Measurements from ENCODE around the gene GPR173. TPM values are rescaled to one million over a fixed set of nuclear protein-coding genes. Genes with fewer than 3 reads are reported as not detected.
A peak's percentile ranks its signal among the peaks of the same experiment; 100 is the strongest.

Gene GPR173
- total and polyA plus RNA-seq, 7 donors: 0.03 to 0.34 (median 0.16) TPM

DNA sequence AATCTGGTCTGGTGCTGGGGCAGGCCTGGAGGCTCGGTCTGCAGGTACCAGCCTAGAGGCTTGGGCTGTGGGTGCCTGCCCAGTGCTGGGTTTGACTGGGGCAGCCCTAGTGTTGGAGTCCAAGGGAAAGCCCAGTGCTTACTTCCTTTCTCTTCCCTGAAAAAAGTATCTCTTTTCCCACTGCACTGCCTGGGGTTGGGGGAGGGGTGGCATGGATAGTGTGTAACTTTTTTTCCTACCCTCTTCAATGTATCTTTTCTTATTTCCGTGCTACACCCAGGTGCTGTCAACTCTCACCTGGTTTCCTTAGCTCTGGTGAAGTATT, 66.9 kb downstream of the GPR173 start:
- intact Hi-C loops (cut with DNase I): no loop called here
- H3K4me3 ChIP-seq: peak overlapping the region; percentile 22
- H3K27me3 ChIP-seq (ENCODE audit: insufficient read depth in 3 of 3, low read length in 2 of 3): no peaks in the 10 kb centered on the region
- no peaks in the 10 kb centered on the region for H3K9me3 ChIP-seq
- H3K4me1 ChIP-seq: peaks cover 6% of the 10 kb centered on the region
- 58 to 94% (median 87%) methylated on average over 2 of the region's 2 CpGs for WGBS, 3 donors
- peak overlapping the region; percentile 54 for H3K27ac ChIP-seq
- peaks cover 0 to 5% of the 10 kb centered on the region in 2 donors for H3K36me3 ChIP-seq (ENCODE audit: insufficient read depth in 1 of 2, low read depth in 1 of 2)
- DNase-seq (no peak), ATAC-seq (peak in 3 of 4 donors; percentile 19 to 33 (median 21))
- TF ChIP-seq, protein P1, sequence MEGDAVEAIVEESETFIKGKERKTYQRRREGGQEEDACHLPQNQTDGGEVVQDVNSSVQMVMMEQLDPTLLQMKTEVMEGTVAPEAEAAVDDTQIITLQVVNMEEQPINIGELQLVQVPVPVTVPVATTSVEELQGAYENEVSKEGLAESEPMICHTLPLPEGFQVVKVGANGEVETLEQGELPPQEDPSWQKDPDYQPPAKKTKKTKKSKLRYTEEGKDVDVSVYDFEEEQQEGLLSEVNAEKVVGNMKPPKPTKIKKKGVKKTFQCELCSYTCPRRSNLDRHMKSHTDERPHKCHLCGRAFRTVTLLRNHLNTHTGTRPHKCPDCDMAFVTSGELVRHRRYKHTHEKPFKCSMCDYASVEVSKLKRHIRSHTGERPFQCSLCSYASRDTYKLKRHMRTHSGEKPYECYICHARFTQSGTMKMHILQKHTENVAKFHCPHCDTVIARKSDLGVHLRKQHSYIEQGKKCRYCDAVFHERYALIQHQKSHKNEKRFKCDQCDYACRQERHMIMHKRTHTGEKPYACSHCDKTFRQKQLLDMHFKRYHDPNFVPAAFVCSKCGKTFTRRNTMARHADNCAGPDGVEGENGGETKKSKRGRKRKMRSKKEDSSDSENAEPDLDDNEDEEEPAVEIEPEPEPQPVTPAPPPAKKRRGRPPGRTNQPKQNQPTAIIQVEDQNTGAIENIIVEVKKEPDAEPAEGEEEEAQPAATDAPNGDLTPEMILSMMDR (IDR thresholded peaks at IDR 0.05): no peak

DNA sequence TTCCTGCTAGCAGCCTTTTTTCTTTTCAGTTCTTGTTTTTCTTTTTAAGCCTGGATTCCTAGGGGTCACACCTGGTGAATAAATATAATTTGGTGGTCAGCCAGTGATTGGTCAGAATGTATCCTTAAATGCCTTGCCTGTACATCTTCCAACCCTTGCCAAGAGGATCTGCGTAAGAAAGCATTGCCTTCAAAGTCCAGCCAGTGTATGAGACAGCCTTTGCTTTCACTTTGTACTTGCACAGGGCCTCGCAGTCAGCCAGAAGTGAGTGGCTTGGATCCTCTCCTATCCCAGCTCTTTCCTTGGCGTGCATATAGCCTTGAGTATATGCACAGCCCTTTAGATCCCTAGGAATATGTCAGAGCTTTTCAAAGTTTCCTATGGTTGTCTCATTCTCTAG, 67.5 kb downstream of the GPR173 start:
- TF ChIP-seq, protein P1 (IDR thresholded peaks at IDR 0.05): no peak
- no peaks in the 10 kb centered on the region for H3K9me3 ChIP-seq
- WGBS, 3 donors: 27 to 73% (median 50%) methylated on average over 3 of the region's 3 CpGs
- peak overlapping the region; percentile 22 for H3K4me3 ChIP-seq
- DNase-seq: no peak
- H3K27me3 ChIP-seq (ENCODE audit: insufficient read depth in 3 of 3, low read length in 2 of 3): no peaks in the 10 kb centered on the region
- peak overlapping the region; percentile 54 for H3K27ac ChIP-seq
- H3K36me3 ChIP-seq (ENCODE audit: insufficient read depth in 1 of 2, low read depth in 1 of 2): peaks cover 0 to 5% of the 10 kb centered on the region in 2 donors
- peak; percentile 39 to 87 (median 71) for ATAC-seq
- intact Hi-C loops (cut with DNase I): no loop called here
- H3K4me1 ChIP-seq: peaks cover 6% of the 10 kb centered on the region

DNA sequence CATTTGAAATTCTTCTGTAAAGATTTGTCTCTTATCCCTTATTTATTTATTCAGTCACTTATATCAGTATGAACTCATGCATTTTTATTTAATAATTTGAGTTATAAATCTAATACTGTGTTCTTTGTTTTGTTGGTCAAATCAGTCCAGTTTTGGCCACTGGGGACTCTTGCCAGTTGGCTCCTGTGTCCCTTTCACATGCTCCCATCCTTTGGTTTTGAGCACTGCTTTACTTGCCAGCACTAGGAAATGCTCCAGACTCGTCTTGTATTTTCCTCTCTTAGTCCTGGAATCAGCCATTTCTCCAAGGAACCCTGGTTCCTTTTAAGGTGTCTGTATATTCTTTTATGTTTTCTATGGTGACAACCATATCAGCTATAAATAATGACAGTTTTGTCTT, 73.4 kb downstream of the GPR173 start:
- no peak for DNase-seq
- intact Hi-C loops (cut with DNase I): no loop called here
- Histone ChIP-seq H3K9me3 (peaks cover 6% of the 10 kb centered on the region), H3K27me3 (ENCODE audit: insufficient read depth in 3 of 3, low read length in 2 of 3) (no peaks in the 10 kb centered on the region), H3K27ac (no peak overlapping the region), H3K4me1 (no peaks in the 10 kb centered on the region), H3K4me3 (no peak overlapping the region), H3K36me3 (ENCODE audit: insufficient read depth in 1 of 2, low read depth in 1 of 2) (no peaks in the 10 kb centered on the region)
- whole genome bisulfite sequencing, 3 donors: 21 to 45% (median 24%) methylated on average over 1 of the region's 1 CpG
- ATAC-seq: no peak
- TF ChIP-seq, protein P1 (IDR thresholded peaks at IDR 0.05): no peak

DNA sequence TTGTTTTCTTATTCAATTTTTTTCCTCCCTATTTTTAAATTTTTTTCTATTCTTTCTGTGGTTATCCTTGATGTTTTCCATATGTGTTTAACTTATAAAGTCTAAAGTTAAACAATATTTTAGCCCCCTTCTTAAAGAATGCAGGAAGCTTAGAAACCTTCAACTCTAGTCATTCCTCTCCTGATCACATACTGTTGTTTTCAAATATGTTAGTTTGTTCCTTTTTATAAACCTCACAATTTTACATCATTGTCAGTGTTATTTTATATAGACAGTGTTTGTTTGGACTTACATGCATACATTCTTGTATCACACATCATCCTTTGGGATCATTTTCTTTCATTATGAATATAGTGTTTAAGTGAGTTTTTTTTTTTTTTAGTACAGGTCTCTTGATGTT, 76.9 kb downstream of the GPR173 start:
- Histone ChIP-seq H3K27me3 (ENCODE audit: insufficient read depth in 3 of 3, low read length in 2 of 3) (peaks cover 0 to 8% (median 0%) of the 10 kb centered on the region in 3 donors), H3K9me3 (peaks cover 6% of the 10 kb centered on the region), H3K4me1 (no peaks in the 10 kb centered on the region), H3K27ac (no peak overlapping the region), H3K4me3 (no peak overlapping the region), H3K36me3 (ENCODE audit: insufficient read depth in 1 of 2, low read depth in 1 of 2) (no peaks in the 10 kb centered on the region)
- DNase-seq: no peak
- intact Hi-C loops (cut with DNase I): no loop called here
- ATAC-seq: no peak
- TF ChIP-seq, protein P1 (IDR thresholded peaks at IDR 0.05): no peak

DNA sequence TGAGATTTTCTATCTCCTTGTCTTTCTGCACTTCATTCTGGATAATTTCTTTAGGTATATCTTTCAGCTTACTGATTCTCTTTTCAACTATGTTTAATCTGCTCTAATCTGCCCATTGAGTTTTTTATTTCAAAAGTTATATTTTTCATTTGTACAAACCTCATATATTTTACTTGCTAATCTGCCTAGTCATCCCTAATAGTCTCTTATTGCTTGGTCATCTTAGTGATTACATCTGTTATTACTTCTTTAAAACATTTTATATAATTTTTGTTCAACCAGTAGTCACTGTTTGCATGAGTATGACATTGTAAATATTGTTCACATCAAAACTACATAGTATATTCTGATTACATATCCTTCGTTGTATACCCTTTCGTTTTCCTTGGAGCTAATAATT, 77.8 kb downstream of the GPR173 start:
- WGBS, 3 donors: 85 to 100% (median 98%) methylated on average over 2 of the region's 2 CpGs
- Histone ChIP-seq H3K9me3 (peaks cover 6% of the 10 kb centered on the region), H3K36me3 (ENCODE audit: insufficient read depth in 1 of 2, low read depth in 1 of 2) (no peaks in the 10 kb centered on the region), H3K4me1 (no peaks in the 10 kb centered on the region), H3K27ac (no peak overlapping the region), H3K27me3 (ENCODE audit: insufficient read depth in 3 of 3, low read length in 2 of 3) (peaks cover 0 to 11% (median 0%) of the 10 kb centered on the region in 3 donors), H3K4me3 (no peak overlapping the region)
- intact Hi-C loops (cut with DNase I): no loop called here
- no peak for DNase-seq
- TF ChIP-seq, protein P1 (IDR thresholded peaks at IDR 0.05): no peak
- ATAC-seq: no peak

Measured in psoas muscle (tissue), 8 donors.